Endothelial cell of umbilical vein (primary cell): ENCODE results near the gene GLTP. TPM values are rescaled to one million over a fixed set of nuclear protein-coding genes. Genes with fewer than 3 reads are reported as not detected.

Experiments
- BruUV-seq: library from RNA; stranded (reverse); fragments of 400-500 nt; replicated peaks from 2 replicates; lab custom pipeline; 2021; lab: Mats Ljungman, UMichigan
- CTCF ChIA-PET: fragments of 300-600, 350-600 bp; sonication (Branson Sonifier 250); formaldehyde crosslinking; loops from one replicate; lab custom pipeline; 2021; ENCODE audit warnings: antibody characterized with exemption, inconsistent platforms; lab: Charles Lee
- POLR2A ChIA-PET: fragments of 300-600, 350-600 bp; sonication (Branson Sonifier 250); formaldehyde crosslinking; loops from one replicate; lab custom pipeline; 2021; ENCODE audit warnings: antibody characterized with exemption, inconsistent platforms; lab: Charles Lee
- DNase-seq: peaks from one replicate; pipeline ENCODE4 v3.0.0-alpha.2; 2011; ENCODE audit warnings: low read depth, low spot score
- FAIRE-seq: peaks from 2 replicates; lab custom pipeline; 2011; peaks lifted over from hg19 to GRCh38; lab: Jason Lieb, UNC
- H2AFZ ChIP-seq: 2 replicates; pipeline ENCODE4 v1.6.0; 2012; ENCODE audit warnings: low read depth, low read length, control low read depth, inconsistent platforms
- H3K27ac ChIP-seq: 2 replicates; pipeline ENCODE4 v1.5.1; 2011; ENCODE audit warnings: low read depth, mild to moderate bottlenecking, control low read depth, low read length, moderate library complexity; ENCODE audit not compliant: insufficient read depth
- H3K27me3 ChIP-seq, 2 experiments: 2 replicates each; pipeline versions ENCODE4 v1.6.0 to v1.6.1; 2011; ENCODE audit warnings: low read length in 2 of 2, mixed read lengths in 1 of 2; ENCODE audit not compliant: control insufficient read depth in 2 of 2, insufficient read depth in 2 of 2
- H3K36me3 ChIP-seq, 2 experiments: 2 replicates in 1 of 2; 3 replicates in 1 of 2; pipeline ENCODE4 v1.5.1; 2011; ENCODE audit warnings: low read length in 2 of 2, mild to moderate bottlenecking in 1 of 2, moderate library complexity in 1 of 2; ENCODE audit not compliant: control insufficient read depth in 2 of 2, insufficient read depth in 2 of 2; ENCODE audit errors: extremely low read depth in 1 of 2
- H3K4me1 ChIP-seq: 3 replicates; pipeline ENCODE4 v1.5.1; 2011; ENCODE audit warnings: mild to moderate bottlenecking, low read length; ENCODE audit not compliant: control insufficient read depth, insufficient read depth; ENCODE audit errors: extremely low read depth
- H3K4me2 ChIP-seq: 2 replicates; pipeline ENCODE4 v1.6.1; 2011; ENCODE audit warnings: low read length, control low read depth, mixed read lengths; ENCODE audit not compliant: insufficient read depth
- H3K4me3 ChIP-seq, 3 experiments: fragments of 200-600 bp in 1 of 3; sonication (generic), shearing (Covaris generic) in 1 of 3; replicated peaks in 1 of 3; 2 replicates each; pipeline ENCODE4 v1.5.1; 2011 to 2016; ENCODE audit warnings: control low read depth in 3 of 3, low read length in 3 of 3, mild to moderate bottlenecking in 2 of 3, inconsistent platforms in 1 of 3, low read depth in 1 of 3, moderate library complexity in 1 of 3; ENCODE audit not compliant: insufficient read depth in 1 of 3
- H3K79me2 ChIP-seq: 2 replicates; pipeline ENCODE4 v1.6.0; 2012; ENCODE audit warnings: low read length, inconsistent platforms; ENCODE audit not compliant: control insufficient read depth, insufficient read depth
- H3K9ac ChIP-seq: replicated peaks from 2 replicates; pipeline ENCODE3; 2011; ENCODE audit warnings: low read length, control low read depth; ENCODE audit not compliant: insufficient read depth; ENCODE audit errors: extremely low read depth
- H3K9me1 ChIP-seq: replicated peaks from 3 replicates; pipeline ENCODE4 v1.6.0; 2011; ENCODE audit warnings: mild to moderate bottlenecking, low read length; ENCODE audit not compliant: control insufficient read depth, insufficient read depth; ENCODE audit errors: extremely low read depth
- H3K9me3 ChIP-seq: replicated peaks from 2 replicates; pipeline ENCODE4 v1.5.1; 2012; ENCODE audit warnings: low read length, inconsistent platforms; ENCODE audit not compliant: control insufficient read depth, insufficient read depth
- H4K20me1 ChIP-seq: replicated peaks from 2 replicates; pipeline ENCODE3; 2011; ENCODE audit warnings: mild to moderate bottlenecking, low read length; ENCODE audit not compliant: control insufficient read depth, insufficient read depth; ENCODE audit errors: extremely low read depth
- EZH2 ChIP-seq: IDR thresholded peaks from 2 replicates; pipeline ENCODE4 v1.6.1; 2012; ENCODE audit warnings: borderline replicate concordance, low read depth, mild to moderate bottlenecking, moderate library complexity, low read length, inconsistent platforms; ENCODE audit not compliant: severe bottlenecking
- FOS ChIP-seq: IDR thresholded peaks from 2 replicates; pipeline ENCODE4 v1.6.1; 2011; ENCODE audit warnings: mild to moderate bottlenecking, low read length, moderate library complexity, borderline replicate concordance; ENCODE audit not compliant: insufficient read depth
- GATA2 ChIP-seq: IDR thresholded peaks from 2 replicates; pipeline ENCODE4 v1.7.0; 2011; ENCODE audit warnings: low read depth, mild to moderate bottlenecking, moderate library complexity, mixed read lengths, low read length; ENCODE audit not compliant: insufficient read length, insufficient read depth
- JUN ChIP-seq: IDR thresholded peaks from 2 replicates; pipeline ENCODE4 v1.6.1; 2011; ENCODE audit warnings: borderline replicate concordance, low read depth; ENCODE audit not compliant: insufficient read length, insufficient read depth
- MYC ChIP-seq: IDR thresholded peaks from one replicate; pipeline ENCODE4 v1.6.1; 2011; ENCODE audit warnings: mild to moderate bottlenecking, low read depth, low read length
- POLR2A ChIP-seq: IDR thresholded peaks from 2 replicates; pipeline ENCODE4 v1.6.1; 2012; ENCODE audit warnings: low read depth, mild to moderate bottlenecking, control low read depth, low read length
- POLR2AphosphoS5 ChIP-seq: IDR thresholded peaks from 2 replicates; pipeline ENCODE4 v1.6.1; 2012; ENCODE audit warnings: low read depth, mild to moderate bottlenecking, control low read depth, low read length, moderate library complexity; ENCODE audit not compliant: insufficient read depth
- dilution Hi-C: fragments of 300-500 bp; cut with MboI; formaldehyde crosslinking; loops from one replicate; pipeline ENCODE4 v1.15.0; 2019; ENCODE audit warnings: low sequenced_read_pairs; ENCODE audit not compliant: extremely low pct_ligation_motif_present
- intact Hi-C: fragments of 100-400 bp; cut with micrococcal nuclease; formaldehyde crosslinking; loops from one replicate; pipeline ENCODE4 v1.10.0; 2022
- polyA plus RNA-seq, 4 experiments: library from polyadenylated mRNA; depleted of rRNA in 3 of 4; stranded (reverse) in 3 of 4; unstranded in 1 of 4; fragments of >200 nt; gene quantifications; 2 replicates each; pipeline versions ENCODE4 v1.2.1 to v1.2.3, GENCODE V29; 2011 to 2012; ENCODE audit warnings: missing spikeins in 1 of 4
- total RNA-seq: library from RNA; stranded (reverse); gene quantifications from 2 replicates; pipeline ENCODE4 v1.2.3, GENCODE V29; 2021
- TF ChIP-seq, protein P1 (sequence below), 2 donors: IDR thresholded peaks; 1 replicate in 1 of 2; 2 replicates in 1 of 2; pipeline ENCODE4 v1.5.1; 2011; ENCODE audit warnings: low read length in 2 of 2, mild to moderate bottlenecking in 2 of 2, moderate library complexity in 2 of 2, control low read depth in 1 of 2, inconsistent platforms in 1 of 2, low read depth in 1 of 2; ENCODE audit not compliant: insufficient read depth in 1 of 2; ENCODE audit errors: extremely low read depth in 1 of 2
- TF ChIP-seq, protein P2 (sequence below): IDR thresholded peaks from 2 replicates; pipeline ENCODE4 v1.6.1; 2011; ENCODE audit not compliant: insufficient read depth, insufficient read length

Gene GLTP
- total and polyA plus RNA-seq, 2 donors (not counting 3 experiments of a cell fraction or from before 2014, with no cell fraction given), result 21.5 to 46.6 TPM

DNA sequence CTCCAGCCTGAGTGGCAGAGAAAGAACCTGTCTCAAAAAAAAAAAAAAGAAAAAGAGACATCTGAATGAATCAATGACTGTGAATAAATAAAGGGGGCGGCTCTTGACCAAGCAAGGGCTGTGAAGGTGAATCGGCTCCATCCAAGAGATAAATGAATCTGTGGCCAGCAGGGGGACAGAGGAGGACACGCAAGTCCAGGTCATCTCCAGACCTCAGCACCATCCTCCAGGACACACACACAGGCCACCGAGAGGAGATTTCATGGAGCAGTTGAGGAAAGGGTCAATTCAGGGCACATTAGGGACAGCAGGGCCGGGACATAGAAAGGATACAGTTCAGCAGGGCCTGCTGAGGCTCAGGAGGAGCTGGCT is 68.7 kb downstream of the GLTP start:
- no peaks in the 10 kb centered on the region for H3K9me3 ChIP-seq
- no peak overlapping the region for H3K4me2 ChIP-seq
- POLR2A ChIA-PET, result no interaction called here
- DNase-seq (no peak), FAIRE-seq (no peak)
- H3K27ac ChIP-seq, result no peak overlapping the region
- no peak overlapping the region for H3K4me3 ChIP-seq
- no peaks in the 10 kb centered on the region for H3K79me2 ChIP-seq
- BruUV-seq, result no TSS peak
- no peaks in the 10 kb centered on the region for H3K4me1 ChIP-seq
- no peaks in the 10 kb centered on the region for H3K27me3 ChIP-seq
- TF ChIP-seq EZH2 (no peak), POLR2AphosphoS5 (no peak), FOS (no peak)
- TF ChIP-seq, protein P1, sequence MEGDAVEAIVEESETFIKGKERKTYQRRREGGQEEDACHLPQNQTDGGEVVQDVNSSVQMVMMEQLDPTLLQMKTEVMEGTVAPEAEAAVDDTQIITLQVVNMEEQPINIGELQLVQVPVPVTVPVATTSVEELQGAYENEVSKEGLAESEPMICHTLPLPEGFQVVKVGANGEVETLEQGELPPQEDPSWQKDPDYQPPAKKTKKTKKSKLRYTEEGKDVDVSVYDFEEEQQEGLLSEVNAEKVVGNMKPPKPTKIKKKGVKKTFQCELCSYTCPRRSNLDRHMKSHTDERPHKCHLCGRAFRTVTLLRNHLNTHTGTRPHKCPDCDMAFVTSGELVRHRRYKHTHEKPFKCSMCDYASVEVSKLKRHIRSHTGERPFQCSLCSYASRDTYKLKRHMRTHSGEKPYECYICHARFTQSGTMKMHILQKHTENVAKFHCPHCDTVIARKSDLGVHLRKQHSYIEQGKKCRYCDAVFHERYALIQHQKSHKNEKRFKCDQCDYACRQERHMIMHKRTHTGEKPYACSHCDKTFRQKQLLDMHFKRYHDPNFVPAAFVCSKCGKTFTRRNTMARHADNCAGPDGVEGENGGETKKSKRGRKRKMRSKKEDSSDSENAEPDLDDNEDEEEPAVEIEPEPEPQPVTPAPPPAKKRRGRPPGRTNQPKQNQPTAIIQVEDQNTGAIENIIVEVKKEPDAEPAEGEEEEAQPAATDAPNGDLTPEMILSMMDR (IDR thresholded peaks at IDR 0.05; ENCODE audit: extremely low read depth in 1 of 2, insufficient read depth in 1 of 2, low read depth in 1 of 2, low read length in 2 of 2), result no peak
- H4K20me1 ChIP-seq, result no peaks in the 10 kb centered on the region
- dilution Hi-C loops, result no loop called here
- peaks cover 0 to 7% of the 10 kb centered on the region in 2 experiments for H3K36me3 ChIP-seq
- intact Hi-C loops, result no loop called here
- no peak overlapping the region for H2AFZ ChIP-seq
- H3K9me1 ChIP-seq, result no peaks in the 10 kb centered on the region
- CTCF ChIA-PET, result interaction anchor here (1.4 kb wide), 1 partner anchor 33 kb away, joined by 6 read pairs; no protein-coding TSS in a partner anchor
- H3K9ac ChIP-seq, result no peak overlapping the region

DNA sequence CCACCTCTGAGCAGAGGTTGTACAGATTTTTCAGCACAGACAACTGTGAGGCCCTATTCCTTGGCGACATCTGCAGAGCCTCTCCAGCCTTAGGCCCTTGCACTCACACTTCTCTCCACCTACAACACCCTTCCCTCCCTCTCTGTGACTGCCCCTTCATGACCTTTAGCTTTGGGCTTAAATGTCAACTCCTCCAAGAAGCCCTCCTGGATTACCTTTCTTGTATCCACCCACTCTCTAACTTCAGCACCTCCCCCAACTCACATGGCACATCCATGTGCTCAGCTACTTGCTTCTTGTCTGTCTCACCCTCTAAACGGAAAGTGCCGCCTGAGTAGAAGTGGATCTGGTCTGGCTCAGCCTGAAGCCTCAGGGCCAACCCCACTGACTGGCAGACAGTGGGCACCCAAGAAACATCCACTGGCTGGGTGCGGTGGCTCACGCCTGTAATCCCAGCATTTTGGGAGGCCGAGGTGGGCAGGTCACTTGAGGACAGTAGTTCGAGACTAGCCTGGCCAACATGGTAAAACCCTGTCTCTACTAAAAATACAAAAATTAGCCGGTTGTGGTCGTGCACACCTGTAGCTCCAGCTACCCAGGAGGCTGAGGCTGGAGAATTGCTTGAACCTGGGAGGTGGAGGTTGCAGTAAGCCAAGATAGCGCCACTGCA is 69.3 kb downstream of the GLTP start:
- no peak for FAIRE-seq
- intact Hi-C loops, result no loop called here

More for the DNA sequence above, 69.3 kb downstream of the GLTP start:
- Histone ChIP-seq H3K4me2 (no peak overlapping the region), H3K9me1 (no peaks in the 10 kb centered on the region), H3K9ac (no peak overlapping the region), H3K36me3 (peaks cover 0 to 7% of the 10 kb centered on the region in 2 experiments), H3K27ac (no peak overlapping the region), H3K9me3 (no peaks in the 10 kb centered on the region), H3K4me3 (no peak overlapping the region), H3K4me1 (no peaks in the 10 kb centered on the region), H3K27me3 (no peaks in the 10 kb centered on the region), H3K79me2 (no peaks in the 10 kb centered on the region), H2AFZ (no peak overlapping the region), H4K20me1 (no peaks in the 10 kb centered on the region)
- BruUV-seq, result no TSS peak
- ChIA-PET CTCF (interaction anchor here (1.0 to 1.4 kb wide), 2 partner anchors 21 to 34 kb away, joined by 3 to 6 read pairs; no protein-coding TSS in a partner anchor), POLR2A (no interaction called here)
- no peak for DNase-seq
- dilution Hi-C loops, result no loop called here
- no peak for TF ChIP-seq JUN
- TF ChIP-seq, protein P1 (IDR thresholded peaks at IDR 0.05; ENCODE audit: extremely low read depth in 1 of 2, insufficient read depth in 1 of 2, low read depth in 1 of 2, low read length in 2 of 2), result no peak
- TF ChIP-seq EZH2, result no peak
- TF ChIP-seq FOS, result no peak
- TF ChIP-seq, protein P2, sequence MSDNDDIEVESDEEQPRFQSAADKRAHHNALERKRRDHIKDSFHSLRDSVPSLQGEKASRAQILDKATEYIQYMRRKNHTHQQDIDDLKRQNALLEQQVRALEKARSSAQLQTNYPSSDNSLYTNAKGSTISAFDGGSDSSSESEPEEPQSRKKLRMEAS, result no peak
- no peak for TF ChIP-seq POLR2A
- TF ChIP-seq GATA2, result no peak
- no peak for TF ChIP-seq POLR2AphosphoS5
- TF ChIP-seq MYC, result no peak
